Skeletal muscle satellite cell (primary cell): ENCODE measurements around the gene TTR.

Experiments
- H3K27me3 ChIP-seq: 2 replicates; pipeline ENCODE4 v1.7.0; 2013; ENCODE audit warnings: low read length; ENCODE audit not compliant: control insufficient read depth, insufficient read depth
- H3K36me3 ChIP-seq: 2 replicates; pipeline ENCODE4 v1.7.0; 2013; ENCODE audit warnings: mild to moderate bottlenecking, control low read depth, low read length; ENCODE audit not compliant: insufficient read depth
- H3K4me1 ChIP-seq: 2 replicates; pipeline ENCODE4 v1.7.0; 2013; ENCODE audit warnings: low read length; ENCODE audit not compliant: control insufficient read depth, insufficient read depth
- H3K4me2 ChIP-seq: 2 replicates; pipeline ENCODE4 v1.7.0; 2013; ENCODE audit warnings: mild to moderate bottlenecking, low read length
- H3K4me3 ChIP-seq: 2 replicates; pipeline ENCODE4 v1.7.0; 2013; ENCODE audit warnings: low read length
- H3K9ac ChIP-seq: 2 replicates; pipeline ENCODE4 v1.7.0; 2013; ENCODE audit warnings: mild to moderate bottlenecking, low read depth, low read length, moderate library complexity
- H3K9me3 ChIP-seq: replicated peaks from 2 replicates; pipeline ENCODE4 v1.7.0; 2013; ENCODE audit warnings: mild to moderate bottlenecking, control low read depth, low read length

Gene TTR

GRCh38 chr18:31643003-31643402, 51.3 kb downstream of the TTR start:
- Histone ChIP-seq H3K36me3 (no peaks in the 10 kb centered on the region), H3K4me2 (no peak overlapping the region), H3K27me3 (no peaks in the 10 kb centered on the region), H3K9me3 (no peaks in the 10 kb centered on the region), H3K9ac (no peak overlapping the region), H3K4me3 (no peak overlapping the region), H3K4me1 (no peaks in the 10 kb centered on the region)

- Histone ChIP-seq H3K9me3 (no peaks in the 10 kb centered on the region), H3K36me3 (no peaks in the 10 kb centered on the region), H3K9ac (no peak overlapping the region)
These were observed 53.7 kb downstream of the TTR start for GRCh38 chr18:31645411-31645810.

GRCh38 chr18:31646332-31647126, 54.9 kb downstream of the TTR start:
- Histone ChIP-seq H3K27me3 (no peaks in the 10 kb centered on the region), H3K9ac (no peak overlapping the region), H3K4me3 (no peak overlapping the region), H3K9me3 (no peaks in the 10 kb centered on the region), H3K4me2 (no peak overlapping the region), H3K36me3 (no peaks in the 10 kb centered on the region), H3K4me1 (peaks cover 7% of the 10 kb centered on the region)

More at GRCh38 chr18:31645411-31645810, 53.7 kb downstream of the TTR start:
- Histone ChIP-seq H3K4me3 (no peak overlapping the region), H3K4me1 (peaks cover 7% of the 10 kb centered on the region), H3K4me2 (no peak overlapping the region), H3K27me3 (no peaks in the 10 kb centered on the region)

- no peaks in the 10 kb centered on the region for H3K27me3 ChIP-seq
- H3K9me3 ChIP-seq: no peaks in the 10 kb centered on the region
- H3K4me3 ChIP-seq: no peak overlapping the region
- no peak overlapping the region for H3K4me2 ChIP-seq
- no peak overlapping the region for H3K9ac ChIP-seq
- H3K36me3 ChIP-seq: no peaks in the 10 kb centered on the region
- peaks cover 7% of the 10 kb centered on the region for H3K4me1 ChIP-seq
These were observed 55.6 kb downstream of the TTR start for GRCh38 chr18:31647127-31647753.
